GM23338 (cell line): ENCODE measurements around the gene CYTIP. TPM values are rescaled to one million over a fixed set of nuclear protein-coding genes. Genes with fewer than 3 reads are reported as not detected.

Experiments
- ATAC-seq: fragments of 200-7000 bp; cut with Tn5 transposase; 3 replicates; pipeline ENCODE4 v1.9.1; 2020
- DNase-seq: peaks from one replicate; pipeline ENCODE4 v3.0.0-alpha.2; 2015; ENCODE audit warnings: low spot score
- H2AFZ ChIP-seq: fragments of 200-600 bp; sonication (generic); 2 replicates; pipeline ENCODE4 v1.8.0; 2016; ENCODE audit warnings: antibody characterized with exemption, mild to moderate bottlenecking, moderate library complexity
- H3F3A ChIP-seq: fragments of 200-600 bp; sonication (generic); replicated peaks from 2 replicates; pipeline ENCODE4 v1.8.0; 2017; ENCODE audit warnings: antibody characterized with exemption, mixed run types, low read depth
- H3K27ac ChIP-seq: fragments of 200-600 bp; sonication (generic); 2 replicates; pipeline ENCODE4 v1.6.1; 2016; ENCODE audit warnings: low read depth
- H3K27me3 ChIP-seq: fragments of 200-600 bp; sonication (generic); 2 replicates; pipeline ENCODE4 v1.8.0; 2016; ENCODE audit warnings: mild to moderate bottlenecking, mixed run types, moderate library complexity; ENCODE audit not compliant: insufficient read depth
- H3K36me3 ChIP-seq: fragments of 200-600 bp; sonication (generic); 2 replicates; pipeline ENCODE4 v1.8.0; 2016; ENCODE audit warnings: mild to moderate bottlenecking; ENCODE audit not compliant: insufficient read depth
- H3K4me1 ChIP-seq: fragments of 200-600 bp; sonication (generic); 2 replicates; pipeline ENCODE4 v1.8.0; 2016; ENCODE audit warnings: mild to moderate bottlenecking, moderate library complexity; ENCODE audit not compliant: insufficient read depth
- H3K4me2 ChIP-seq: fragments of 200-600 bp; sonication (generic); 2 replicates; pipeline ENCODE4 v1.7.1; 2017; ENCODE audit warnings: mixed run types
- H3K4me3 ChIP-seq: fragments of 200-600 bp; sonication (generic); 2 replicates; pipeline ENCODE4 v1.6.1; 2016; ENCODE audit warnings: mixed run types
- H3K79me2 ChIP-seq: fragments of 200-600 bp; sonication (generic); replicated peaks from 2 replicates; pipeline ENCODE4 v1.8.0; 2017; ENCODE audit warnings: mild to moderate bottlenecking; ENCODE audit not compliant: insufficient read depth
- H3K9me2 ChIP-seq: fragments of 200-600 bp; sonication (generic); 2 replicates; pipeline ENCODE4 v1.8.0; 2017; ENCODE audit not compliant: insufficient read depth
- H4K20me1 ChIP-seq: fragments of 200-600 bp; sonication (generic); replicated peaks from 2 replicates; pipeline ENCODE4 v1.8.0; 2017; ENCODE audit warnings: mild to moderate bottlenecking; ENCODE audit not compliant: insufficient read depth
- H3K27ac Mint-ChIP-seq: 2 replicates; pipeline ENCODE4 v1.8.0; 2020; ENCODE audit warnings: inconsistent platforms, mild to moderate bottlenecking, moderate library complexity, mixed read lengths
- H3K27me3 Mint-ChIP-seq: 3 replicates; pipeline ENCODE4 v1.8.0; 2022; ENCODE audit warnings: low read depth, mild to moderate bottlenecking, moderate library complexity, mixed read lengths, inconsistent platforms; ENCODE audit not compliant: insufficient read depth, poor library complexity
- H3K36me3 Mint-ChIP-seq: 3 replicates; pipeline ENCODE4 v1.8.0; 2021; ENCODE audit warnings: low read depth, mild to moderate bottlenecking, inconsistent platforms, moderate library complexity, mixed read lengths
- H3K4me1 Mint-ChIP-seq: 3 replicates; pipeline ENCODE4 v1.8.0; 2020; ENCODE audit warnings: mild to moderate bottlenecking, inconsistent platforms, mixed read lengths
- H3K4me3 Mint-ChIP-seq: 3 replicates; pipeline ENCODE4 v1.8.0; 2021; ENCODE audit warnings: moderate library complexity, mild to moderate bottlenecking, inconsistent platforms, mixed read lengths
- H3K9me3 Mint-ChIP-seq: 3 replicates; pipeline ENCODE4 v1.8.0; 2020; ENCODE audit warnings: moderate library complexity, mild to moderate bottlenecking, inconsistent platforms, mixed read lengths
- CREB1 ChIP-seq: fragments of 250-450 bp; sonication (Bioruptor Pico); IDR thresholded peaks from 2 replicates; pipeline ENCODE4 v1.5.0; 2020; ENCODE audit warnings: low read depth, mild to moderate bottlenecking, moderate library complexity
- EZH2 ChIP-seq: fragments of 200-600 bp; sonication (generic); IDR thresholded peaks from one replicate; pipeline ENCODE4 v1.8.0; 2017; ENCODE audit warnings: antibody characterized with exemption, mild to moderate bottlenecking, low read depth; ENCODE audit not compliant: unreplicated experiment
- EZH2phosphoT487 ChIP-seq: fragments of 200-600 bp; sonication (generic); IDR thresholded peaks from one replicate; pipeline ENCODE4 v1.8.1; 2018; ENCODE audit warnings: antibody characterized with exemption; ENCODE audit not compliant: unreplicated experiment
- JUNB ChIP-seq: IDR thresholded peaks from one replicate; pipeline ENCODE4 v1.6.1; 2016; ENCODE audit warnings: antibody characterized with exemption; ENCODE audit not compliant: unreplicated experiment
- NANOG ChIP-seq: IDR thresholded peaks from 2 replicates; pipeline ENCODE4 v1.6.1; 2016; ENCODE audit warnings: antibody characterized with exemption, borderline replicate concordance
- POLR2AphosphoS5 ChIP-seq: IDR thresholded peaks from 2 replicates; pipeline ENCODE4 v1.6.1; 2016; ENCODE audit warnings: antibody characterized with exemption, low read depth
- REST ChIP-seq: IDR thresholded peaks from one replicate; pipeline ENCODE4 v1.6.1; 2018; ENCODE audit warnings: antibody characterized with exemption; ENCODE audit not compliant: unreplicated experiment
- STAT1 ChIP-seq: IDR thresholded peaks from one replicate; pipeline ENCODE4 v1.6.1; 2016; ENCODE audit warnings: antibody characterized with exemption; ENCODE audit not compliant: unreplicated experiment
- ZNF114 ChIP-seq: fragments of 250-450 bp; sonication (Bioruptor Pico); IDR thresholded peaks from 2 replicates; pipeline ENCODE4 v1.5.0; 2020; ENCODE audit warnings: mild to moderate bottlenecking, moderate library complexity
- ZNF331 ChIP-seq: fragments of 250-450 bp; sonication (Bioruptor Pico); IDR thresholded peaks from 2 replicates; pipeline ENCODE4 v1.5.0; 2020; ENCODE audit warnings: low read depth, mild to moderate bottlenecking, moderate library complexity
- polyA plus RNA-seq: library from polyadenylated mRNA; unstranded; fragments of >200 nt; fragmentation: Nextera tagmentation; extraction: Ambion mirVana; gene quantifications from 2 replicates; pipeline ENCODE4 v1.2.1, GENCODE V29; 2016
- total RNA-seq: library from RNA; depleted of rRNA; stranded (reverse); fragments of >200 nt; shearing (Covaris generic); gene quantifications from 2 replicates; pipeline ENCODE4 v1.2.3, GENCODE V29; 2014
- TF ChIP-seq, protein P1 (sequence below), 2 experiments: fragments of 200-600 bp in 1 of 2; sonication (generic) in 1 of 2; conservative IDR thresholded peaks; 2 replicates each; pipeline versions ENCODE4 v1.5.1 to v1.6.1; 2016 to 2017; ENCODE audit warnings: antibody characterized with exemption in 2 of 2, low read depth in 2 of 2, mild to moderate bottlenecking in 2 of 2, moderate library complexity in 1 of 2
- TF ChIP-seq, protein P2 (sequence below): IDR thresholded peaks from 2 replicates; pipeline ENCODE4 v1.6.1; 2016; ENCODE audit warnings: antibody characterized with exemption
- TF ChIP-seq, protein P3 (sequence below): fragments of 250-450 bp; sonication (Bioruptor Pico); IDR thresholded peaks from 2 replicates; pipeline ENCODE4 v1.5.0; 2020; ENCODE audit warnings: mild to moderate bottlenecking, moderate library complexity

Gene CYTIP
- total and polyA plus RNA-seq, 2 experiments from 2014 or later = not detected

DNA sequence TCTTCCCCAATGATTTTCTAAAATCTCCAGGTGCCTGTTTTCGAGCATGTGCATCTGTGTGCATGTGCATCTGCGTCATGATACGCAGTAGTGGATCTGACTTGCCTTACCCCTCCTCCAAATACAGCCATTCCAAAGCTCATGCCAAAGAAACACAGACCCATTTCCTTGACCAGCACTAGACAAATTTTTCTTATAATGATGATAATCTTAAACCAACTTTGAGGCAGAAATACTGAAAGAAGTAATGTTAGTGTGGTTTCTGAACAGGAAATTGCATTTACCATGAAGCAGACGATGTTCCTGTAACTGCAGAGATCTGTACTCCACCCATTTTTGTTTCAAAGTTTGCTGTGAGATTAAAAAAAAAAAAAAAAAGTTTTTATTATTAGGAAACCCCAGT is 25.6 kb downstream of the CYTIP start:
- Histone ChIP-seq H3K27me3 (no peaks in the 10 kb centered on the region), H3K4me2 (no peak overlapping the region), H4K20me1 (no peaks in the 10 kb centered on the region), H3K9me2 (no peaks in the 10 kb centered on the region), H3K4me1 (no peaks in the 10 kb centered on the region), H2AFZ (no peak overlapping the region), H3K27ac (no peak overlapping the region), H3K4me3 (no peak overlapping the region), H3K79me2 (no peaks in the 10 kb centered on the region), H3F3A (no peaks in the 10 kb centered on the region), H3K36me3 (no peaks in the 10 kb centered on the region)
- Mint-ChIP-seq H3K4me3 (no peak overlapping the region), H3K4me1 (no peaks in the 10 kb centered on the region), H3K27ac (no peak overlapping the region), H3K36me3 (no peaks in the 10 kb centered on the region), H3K27me3 (peaks cover 2% of the 10 kb centered on the region), H3K9me3 (no peaks in the 10 kb centered on the region)
- DNase-seq (no peak), ATAC-seq (no peak)
- no peak for TF ChIP-seq ZNF114 (CRISPR knock-in tag)
- TF ChIP-seq POLR2AphosphoS5 = no peak
- TF ChIP-seq CREB1 (CRISPR knock-in tag) = no peak
- TF ChIP-seq ZNF331 (CRISPR knock-in tag) = no peak
- TF ChIP-seq JUNB = no peak
- TF ChIP-seq, protein P1, sequence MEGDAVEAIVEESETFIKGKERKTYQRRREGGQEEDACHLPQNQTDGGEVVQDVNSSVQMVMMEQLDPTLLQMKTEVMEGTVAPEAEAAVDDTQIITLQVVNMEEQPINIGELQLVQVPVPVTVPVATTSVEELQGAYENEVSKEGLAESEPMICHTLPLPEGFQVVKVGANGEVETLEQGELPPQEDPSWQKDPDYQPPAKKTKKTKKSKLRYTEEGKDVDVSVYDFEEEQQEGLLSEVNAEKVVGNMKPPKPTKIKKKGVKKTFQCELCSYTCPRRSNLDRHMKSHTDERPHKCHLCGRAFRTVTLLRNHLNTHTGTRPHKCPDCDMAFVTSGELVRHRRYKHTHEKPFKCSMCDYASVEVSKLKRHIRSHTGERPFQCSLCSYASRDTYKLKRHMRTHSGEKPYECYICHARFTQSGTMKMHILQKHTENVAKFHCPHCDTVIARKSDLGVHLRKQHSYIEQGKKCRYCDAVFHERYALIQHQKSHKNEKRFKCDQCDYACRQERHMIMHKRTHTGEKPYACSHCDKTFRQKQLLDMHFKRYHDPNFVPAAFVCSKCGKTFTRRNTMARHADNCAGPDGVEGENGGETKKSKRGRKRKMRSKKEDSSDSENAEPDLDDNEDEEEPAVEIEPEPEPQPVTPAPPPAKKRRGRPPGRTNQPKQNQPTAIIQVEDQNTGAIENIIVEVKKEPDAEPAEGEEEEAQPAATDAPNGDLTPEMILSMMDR (conservative IDR thresholded peaks at IDR 0.05; ENCODE audit: low read depth in 2 of 2) = no peak
- TF ChIP-seq, protein P2, sequence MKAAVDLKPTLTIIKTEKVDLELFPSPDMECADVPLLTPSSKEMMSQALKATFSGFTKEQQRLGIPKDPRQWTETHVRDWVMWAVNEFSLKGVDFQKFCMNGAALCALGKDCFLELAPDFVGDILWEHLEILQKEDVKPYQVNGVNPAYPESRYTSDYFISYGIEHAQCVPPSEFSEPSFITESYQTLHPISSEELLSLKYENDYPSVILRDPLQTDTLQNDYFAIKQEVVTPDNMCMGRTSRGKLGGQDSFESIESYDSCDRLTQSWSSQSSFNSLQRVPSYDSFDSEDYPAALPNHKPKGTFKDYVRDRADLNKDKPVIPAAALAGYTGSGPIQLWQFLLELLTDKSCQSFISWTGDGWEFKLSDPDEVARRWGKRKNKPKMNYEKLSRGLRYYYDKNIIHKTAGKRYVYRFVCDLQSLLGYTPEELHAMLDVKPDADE = no peak
- TF ChIP-seq STAT1 = no peak
- no peak for TF ChIP-seq NANOG
- no peak for TF ChIP-seq EZH2phosphoT487
- no peak for TF ChIP-seq EZH2
- no peak for TF ChIP-seq REST
- TF ChIP-seq, protein P3, sequence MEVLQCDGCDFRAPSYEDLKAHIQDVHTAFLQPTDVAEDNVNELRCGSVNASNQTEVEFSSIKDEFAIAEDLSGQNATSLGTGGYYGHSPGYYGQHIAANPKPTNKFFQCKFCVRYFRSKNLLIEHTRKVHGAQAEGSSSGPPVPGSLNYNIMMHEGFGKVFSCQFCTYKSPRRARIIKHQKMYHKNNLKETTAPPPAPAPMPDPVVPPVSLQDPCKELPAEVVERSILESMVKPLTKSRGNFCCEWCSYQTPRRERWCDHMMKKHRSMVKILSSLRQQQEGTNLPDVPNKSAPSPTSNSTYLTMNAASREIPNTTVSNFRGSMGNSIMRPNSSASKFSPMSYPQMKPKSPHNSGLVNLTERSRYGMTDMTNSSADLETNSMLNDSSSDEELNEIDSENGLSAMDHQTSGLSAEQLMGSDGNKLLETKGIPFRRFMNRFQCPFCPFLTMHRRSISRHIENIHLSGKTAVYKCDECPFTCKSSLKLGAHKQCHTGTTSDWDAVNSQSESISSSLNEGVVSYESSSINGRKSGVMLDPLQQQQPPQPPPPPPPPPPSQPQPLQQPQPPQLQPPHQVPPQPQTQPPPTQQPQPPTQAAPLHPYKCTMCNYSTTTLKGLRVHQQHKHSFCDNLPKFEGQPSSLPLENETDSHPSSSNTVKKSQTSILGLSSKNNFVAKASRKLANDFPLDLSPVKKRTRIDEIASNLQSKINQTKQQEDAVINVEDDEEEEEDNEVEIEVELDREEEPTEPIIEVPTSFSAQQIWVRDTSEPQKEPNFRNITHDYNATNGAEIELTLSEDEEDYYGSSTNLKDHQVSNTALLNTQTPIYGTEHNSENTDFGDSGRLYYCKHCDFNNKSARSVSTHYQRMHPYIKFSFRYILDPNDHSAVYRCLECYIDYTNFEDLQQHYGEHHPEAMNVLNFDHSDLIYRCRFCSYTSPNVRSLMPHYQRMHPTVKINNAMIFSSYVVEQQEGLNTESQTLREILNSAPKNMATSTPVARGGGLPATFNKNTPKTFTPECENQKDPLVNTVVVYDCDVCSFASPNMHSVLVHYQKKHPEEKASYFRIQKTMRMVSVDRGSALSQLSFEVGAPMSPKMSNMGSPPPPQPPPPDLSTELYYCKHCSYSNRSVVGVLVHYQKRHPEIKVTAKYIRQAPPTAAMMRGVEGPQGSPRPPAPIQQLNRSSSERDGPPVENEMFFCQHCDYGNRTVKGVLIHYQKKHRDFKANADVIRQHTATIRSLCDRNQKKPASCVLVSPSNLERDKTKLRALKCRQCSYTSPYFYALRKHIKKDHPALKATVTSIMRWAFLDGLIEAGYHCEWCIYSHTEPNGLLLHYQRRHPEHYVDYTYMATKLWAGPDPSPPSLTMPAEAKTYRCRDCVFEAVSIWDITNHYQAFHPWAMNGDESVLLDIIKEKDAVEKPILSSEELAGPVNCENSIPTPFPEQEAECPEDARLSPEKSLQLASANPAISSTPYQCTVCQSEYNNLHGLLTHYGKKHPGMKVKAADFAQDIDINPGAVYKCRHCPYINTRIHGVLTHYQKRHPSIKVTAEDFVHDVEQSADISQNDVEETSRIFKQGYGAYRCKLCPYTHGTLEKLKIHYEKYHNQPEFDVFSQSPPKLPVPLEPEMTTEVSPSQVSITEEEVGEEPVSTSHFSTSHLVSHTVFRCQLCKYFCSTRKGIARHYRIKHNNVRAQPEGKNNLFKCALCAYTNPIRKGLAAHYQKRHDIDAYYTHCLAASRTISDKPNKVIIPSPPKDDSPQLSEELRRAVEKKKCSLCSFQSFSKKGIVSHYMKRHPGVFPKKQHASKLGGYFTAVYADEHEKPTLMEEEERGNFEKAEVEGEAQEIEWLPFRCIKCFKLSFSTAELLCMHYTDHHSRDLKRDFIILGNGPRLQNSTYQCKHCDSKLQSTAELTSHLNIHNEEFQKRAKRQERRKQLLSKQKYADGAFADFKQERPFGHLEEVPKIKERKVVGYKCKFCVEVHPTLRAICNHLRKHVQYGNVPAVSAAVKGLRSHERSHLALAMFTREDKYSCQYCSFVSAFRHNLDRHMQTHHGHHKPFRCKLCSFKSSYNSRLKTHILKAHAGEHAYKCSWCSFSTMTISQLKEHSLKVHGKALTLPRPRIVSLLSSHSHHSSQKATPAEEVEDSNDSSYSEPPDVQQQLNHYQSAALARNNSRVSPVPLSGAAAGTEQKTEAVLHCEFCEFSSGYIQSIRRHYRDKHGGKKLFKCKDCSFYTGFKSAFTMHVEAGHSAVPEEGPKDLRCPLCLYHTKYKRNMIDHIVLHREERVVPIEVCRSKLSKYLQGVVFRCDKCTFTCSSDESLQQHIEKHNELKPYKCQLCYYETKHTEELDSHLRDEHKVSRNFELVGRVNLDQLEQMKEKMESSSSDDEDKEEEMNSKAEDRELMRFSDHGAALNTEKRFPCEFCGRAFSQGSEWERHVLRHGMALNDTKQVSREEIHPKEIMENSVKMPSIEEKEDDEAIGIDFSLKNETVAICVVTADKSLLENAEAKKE (CRISPR knock-in tag) = no peak
